Measurements from ENCODE around the gene SLC6A5. TPM values are rescaled to one million over a fixed set of nuclear protein-coding genes. Genes with fewer than 3 reads are reported as not detected.

Gene SLC6A5
- total RNA-seq, 1 experiment from 2014 or later, result not detected

- H3K9me3 Mint-ChIP-seq, result no peaks in the 10 kb centered on the region; a peak in 1 of 5 replicates
- Histone ChIP-seq H3K4ac (ENCODE audit: low read depth, low read length) (no peak overlapping the region), H3K56ac (ENCODE audit: insufficient read length, low read depth, low read length) (no peak overlapping the region), H3K9ac (ENCODE audit: extremely low read depth, insufficient read length, low read length) (no peak overlapping the region), H2BK20ac (ENCODE audit: low read depth, low read length, poor library complexity, severe bottlenecking) (no peak overlapping the region), H3K14ac (ENCODE audit: insufficient read depth, low read length) (no peak overlapping the region), H4K8ac (replicated peaks; ENCODE audit: insufficient read length, low read depth, low read length) (no peak overlapping the region), H3K23ac (ENCODE audit: insufficient read length, low read depth, low read length) (no peak overlapping the region), H3K18ac (ENCODE audit: insufficient read length, low read depth, low read length) (no peak overlapping the region), H2BK120ac (ENCODE audit: low read depth, low read length, poor library complexity, severe bottlenecking) (no peak overlapping the region), H4K20me1 (ENCODE audit: control insufficient read depth, insufficient read depth, insufficient read length) (no peaks in the 10 kb centered on the region), H3K27me3 (ENCODE audit: insufficient read depth, low read length) (no peaks in the 10 kb centered on the region), H4K5ac (ENCODE audit: insufficient read length, low read depth, low read length) (no peak overlapping the region), H3K9me3 (ENCODE audit: control insufficient read depth, low read depth, low read length) (no peaks in the 10 kb centered on the region), H3K79me1 (ENCODE audit: insufficient read depth, low read depth, low read length, poor library complexity, severe bottlenecking) (no peaks in the 10 kb centered on the region), H3K27ac (ENCODE audit: insufficient read length, low read depth, low read length) (no peak overlapping the region), H3K79me2 (ENCODE audit: insufficient read depth, low read length) (no peaks in the 10 kb centered on the region), H2BK5ac (ENCODE audit: insufficient read length, low read length) (no peak overlapping the region), H3K23me2 (ENCODE audit: insufficient read length, low read depth, low read length, poor library complexity, severe bottlenecking) (no peaks in the 10 kb centered on the region), H3K4me2 (ENCODE audit: insufficient read depth, insufficient read length, low read length) (no peak overlapping the region), H2BK15ac (ENCODE audit: low read depth, low read length) (no peak overlapping the region), H2BK12ac (ENCODE audit: insufficient read length, low read depth, low read length) (no peak overlapping the region), H3T11ph (ENCODE audit: low read length) (no peak overlapping the region), H4K91ac (ENCODE audit: insufficient read length, low read depth, low read length) (no peak overlapping the region), H3K4me1 (ENCODE audit: insufficient read depth, low read length) (peaks cover 3% of the 10 kb centered on the region; the same call in 1 of the 2 replicates), H2AK5ac (ENCODE audit: insufficient read length, low read length) (no peak overlapping the region), H2AFZ (ENCODE audit: low read length) (no peak overlapping the region)
- H3K27ac Mint-ChIP-seq, result no peak overlapping the region
- H3K4me1 Mint-ChIP-seq, result peaks cover 6 to 7% of the 10 kb centered on the region in 2 experiments
- peak; percentile 49 for DNase-seq
- no peak overlapping the region for H3K4me3 Mint-ChIP-seq
- no CpG with 5 or more reads among the region's 4 CpGs for WGBS (ENCODE audit: extremely low coverage, insufficient read length, low lambda C conversion rate)
- peak; percentile 89 for TF ChIP-seq CTCF (conservative IDR thresholded peaks at IDR 0.05)
- no peaks in the 10 kb centered on the region; a peak in 2 of 7 replicates for H3K36me3 Mint-ChIP-seq (ENCODE audit: insufficient read depth in 1 of 3, low read depth in 3 of 3)
- peaks cover 3% of the 10 kb centered on the region; the same call in 1 of the 2 replicates for H3K27me3 Mint-ChIP-seq (ENCODE audit: low read depth)
Measured at GRCh38 chr11:20647976-20648565, 48.7 kb downstream of the SLC6A5 start.

Data from H9 (cell line).